SHP77 treated with DMSO at 0.1 percent for 48 hours (cell line): ENCODE results near the gene NFS1.
"Not testable (repeated sequence)": the region's sequence is repeated elsewhere in the genome, so short reads cannot be mapped to it uniquely, and the experiment has no call there.

Source experiments
- DNase-seq: peaks from one replicate; lab custom pipeline; 2025; lab: John Stamatoyannopoulos, UW

The NFS1 gene

GRCh38 chr20:35729836-35730582 lies 30.9 kb upstream of the NFS1 start:
- no peak for DNase-seq

DNA sequence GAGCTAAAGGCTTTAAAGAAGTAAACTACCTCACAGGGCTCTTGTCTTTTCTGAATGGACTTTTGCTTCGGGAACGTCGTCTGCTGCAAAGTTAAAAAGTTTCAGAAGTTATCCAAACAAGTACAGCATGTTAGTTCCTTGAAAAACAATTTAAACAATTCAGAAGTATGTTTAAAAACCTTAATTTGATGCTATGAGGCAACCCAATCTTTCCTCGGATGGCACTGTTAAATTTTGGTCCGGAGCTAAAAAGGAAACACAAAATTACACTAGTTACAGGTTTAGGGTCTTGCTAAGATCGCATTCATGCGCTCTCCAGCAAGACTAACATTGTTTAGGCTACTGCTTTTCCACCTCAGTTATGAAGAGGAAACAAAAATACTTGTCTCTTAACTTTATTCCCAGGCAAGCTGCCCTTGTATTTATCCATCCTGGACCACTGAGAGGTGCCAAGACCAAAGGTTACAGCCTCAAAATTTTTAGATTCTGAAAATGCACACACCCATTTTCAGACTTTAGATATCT lies 30.2 kb upstream of the NFS1 start:
- DNase-seq: no peak

DNA sequence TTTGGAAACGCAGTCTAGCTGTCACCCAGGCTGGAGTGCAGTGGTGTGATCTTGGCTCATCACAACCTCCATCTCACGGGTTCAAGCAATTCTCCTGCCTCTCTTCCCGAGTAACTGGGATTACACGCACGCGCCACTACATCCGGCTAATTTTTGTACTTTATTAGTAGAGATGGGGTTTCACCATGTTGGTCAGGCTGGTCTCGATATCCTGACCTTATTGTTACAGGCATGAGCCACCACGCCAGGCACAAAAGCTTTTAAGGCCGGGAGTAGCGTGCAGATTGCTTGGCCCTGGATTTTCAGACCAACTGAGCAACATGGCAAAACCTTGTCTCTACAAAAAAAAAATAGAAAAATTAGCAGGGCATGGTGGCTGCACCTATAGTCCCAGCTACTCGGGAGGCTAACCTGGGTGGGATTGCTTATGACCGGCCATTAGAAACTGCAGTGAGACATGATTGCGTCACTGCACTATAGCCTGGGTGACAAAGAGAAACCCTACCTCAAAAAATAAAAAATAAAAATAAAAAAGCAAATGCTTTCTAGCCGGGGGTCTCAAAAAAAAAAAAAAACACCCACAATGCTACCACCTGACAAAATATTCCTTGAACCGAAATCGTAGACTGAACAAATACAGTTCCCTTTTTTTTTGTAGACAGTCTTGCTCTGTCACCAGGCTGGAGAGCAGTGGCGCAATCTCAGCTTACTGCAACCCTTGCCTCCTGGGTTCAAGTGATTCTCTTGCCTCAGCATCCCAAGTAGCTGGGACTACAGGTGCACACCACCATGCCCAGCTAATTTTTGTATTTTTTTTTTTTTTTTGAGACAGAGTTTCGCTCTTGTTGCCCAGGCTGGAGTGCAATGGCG lies 27.9 kb upstream of the NFS1 start:
- no peak for DNase-seq

DNA sequence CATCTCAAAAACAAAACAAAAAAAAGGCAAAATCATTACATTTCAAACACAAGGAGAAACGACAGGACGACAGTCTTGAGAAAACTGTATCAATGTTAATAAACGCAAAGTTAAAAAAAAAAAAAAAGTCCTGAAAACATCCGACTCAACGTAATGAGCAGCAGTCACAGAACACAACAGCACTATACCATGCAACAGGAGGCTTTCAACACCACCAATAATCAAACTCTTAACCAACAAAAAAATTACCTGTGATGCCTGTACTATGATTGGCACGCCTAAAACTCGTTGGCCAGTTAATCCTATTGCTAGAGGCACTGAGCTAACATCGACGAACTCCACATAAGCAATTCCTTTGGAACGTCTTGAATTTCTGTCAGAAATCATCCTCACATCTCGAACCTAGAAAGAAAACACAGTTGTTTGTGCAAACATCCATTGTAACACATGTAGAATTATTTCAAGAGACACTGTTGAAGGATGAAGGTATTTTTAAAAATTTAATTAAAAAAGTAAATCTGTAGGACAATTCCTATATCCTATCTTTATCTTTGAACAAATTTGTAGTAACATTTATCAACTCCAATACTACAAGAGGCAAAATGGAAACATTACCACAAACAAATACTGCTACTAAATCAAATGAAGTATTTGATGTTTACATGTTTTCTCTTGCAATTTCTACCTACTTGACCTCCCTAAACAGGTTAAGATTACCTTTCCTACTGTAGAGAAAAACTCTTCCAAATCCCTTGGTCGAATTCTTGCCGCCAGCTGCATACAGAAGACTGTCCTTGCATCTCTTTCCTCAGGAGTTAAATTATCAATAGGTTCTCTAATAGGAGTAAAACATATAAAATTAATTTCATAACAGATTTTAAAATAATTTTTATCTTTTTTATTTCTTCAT lies 25.4 kb upstream of the NFS1 start:
- no peak for DNase-seq

GRCh38 chr20:35723652-35724320 lies 24.6 kb upstream of the NFS1 start:
- not testable (repeated sequence) for DNase-seq

DNA sequence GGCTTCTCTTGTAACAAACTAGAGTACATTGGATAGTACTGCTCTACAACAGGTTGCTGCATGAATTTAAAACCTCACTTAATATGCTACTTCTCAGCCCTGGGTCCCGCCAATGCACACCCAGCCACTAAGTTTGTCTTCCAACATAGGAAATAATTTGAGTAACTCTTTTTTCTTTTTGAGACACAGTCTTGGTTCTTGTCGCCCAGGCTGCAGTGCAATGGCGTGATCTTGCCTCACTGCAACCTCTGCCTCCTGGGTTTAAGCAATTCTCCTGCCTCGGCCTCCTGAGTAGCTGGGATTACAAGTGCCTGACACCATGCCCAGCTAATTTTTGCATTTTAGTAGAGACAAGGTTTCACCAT lies 24.1 kb upstream of the NFS1 start:
- not testable (repeated sequence) for DNase-seq

DNA sequence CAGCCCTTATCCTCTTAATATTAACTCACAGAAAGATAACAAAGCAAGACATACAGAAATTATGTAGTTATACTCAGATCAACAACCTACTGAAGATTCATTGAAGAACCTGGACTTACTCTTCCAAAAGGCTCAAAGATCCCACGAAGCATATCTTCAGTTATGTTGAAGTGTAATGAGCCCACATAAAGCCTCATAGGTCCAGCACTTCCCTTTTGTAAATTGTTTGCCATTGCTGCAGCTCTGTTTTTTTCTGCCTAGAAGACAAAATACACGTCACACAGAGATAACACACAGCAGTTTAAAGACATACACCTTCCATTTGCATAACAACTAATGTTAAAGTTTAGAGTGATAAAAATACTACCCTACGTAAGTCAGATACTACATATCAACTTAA lies 22.5 kb upstream of the NFS1 start:
- DNase-seq: no peak

- DNase-seq: no peak
These were observed 22.1 kb upstream of the NFS1 start for GRCh38 chr20:35721219-35721618.

- DNase-seq: no peak
These were observed 21.3 kb upstream of the NFS1 start for GRCh38 chr20:35720165-35721123.

GRCh38 chr20:35719717-35720116 lies 20.6 kb upstream of the NFS1 start:
- no peak for DNase-seq

GRCh38 chr20:35718972-35719635 lies 20.0 kb upstream of the NFS1 start:
- no peak for DNase-seq

GRCh38 chr20:35718321-35718720 lies 19.2 kb upstream of the NFS1 start:
- DNase-seq: not testable (repeated sequence)

- DNase-seq: no peak
These were observed 17.2 kb upstream of the NFS1 start for GRCh38 chr20:35716330-35716729.

DNA sequence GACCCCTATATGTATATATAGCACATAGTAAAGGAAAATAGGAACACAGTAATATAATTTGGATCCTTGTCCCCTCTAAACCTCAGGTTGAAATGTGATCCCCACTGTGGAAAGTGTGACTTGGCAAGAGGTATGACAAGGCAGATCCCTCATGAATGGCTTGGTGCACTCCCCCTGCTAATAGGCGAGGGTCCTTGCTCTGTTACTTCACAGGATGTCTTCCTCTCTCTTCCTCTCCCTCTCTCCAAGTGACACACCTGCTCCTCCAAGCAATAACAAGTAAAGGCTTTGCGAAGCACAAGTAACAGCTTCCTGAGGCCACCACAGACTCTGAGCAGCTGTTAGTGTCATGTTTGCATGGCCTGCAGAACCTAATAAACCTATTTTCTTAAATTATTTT lies 16.5 kb upstream of the NFS1 start:
- DNase-seq: no peak

GRCh38 chr20:35714127-35714526 lies 15.0 kb upstream of the NFS1 start:
- DNase-seq: no peak

DNA sequence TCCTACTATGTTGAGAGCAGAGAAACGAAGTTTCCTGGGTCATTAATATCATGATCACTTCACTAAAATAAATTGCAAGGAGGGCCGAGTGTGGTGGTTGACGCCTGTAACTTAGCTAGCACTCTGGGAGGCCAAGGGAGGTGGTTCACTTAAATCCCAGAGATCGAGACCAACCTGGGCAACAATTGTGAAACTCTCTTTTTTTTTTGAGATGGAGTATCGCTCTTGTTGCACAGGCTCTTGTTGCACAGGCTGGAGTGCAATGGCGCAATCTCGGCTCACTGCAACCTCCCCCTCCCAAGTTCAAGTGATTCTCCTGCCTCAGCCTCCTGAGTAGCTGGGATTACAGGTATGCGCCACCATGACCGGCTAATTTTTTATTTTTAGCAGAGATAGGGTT lies 14.0 kb upstream of the NFS1 start:
- not testable (repeated sequence) for DNase-seq

GRCh38 chr20:35711588-35712209 lies 12.5 kb upstream of the NFS1 start:
- no peak for DNase-seq

DNA sequence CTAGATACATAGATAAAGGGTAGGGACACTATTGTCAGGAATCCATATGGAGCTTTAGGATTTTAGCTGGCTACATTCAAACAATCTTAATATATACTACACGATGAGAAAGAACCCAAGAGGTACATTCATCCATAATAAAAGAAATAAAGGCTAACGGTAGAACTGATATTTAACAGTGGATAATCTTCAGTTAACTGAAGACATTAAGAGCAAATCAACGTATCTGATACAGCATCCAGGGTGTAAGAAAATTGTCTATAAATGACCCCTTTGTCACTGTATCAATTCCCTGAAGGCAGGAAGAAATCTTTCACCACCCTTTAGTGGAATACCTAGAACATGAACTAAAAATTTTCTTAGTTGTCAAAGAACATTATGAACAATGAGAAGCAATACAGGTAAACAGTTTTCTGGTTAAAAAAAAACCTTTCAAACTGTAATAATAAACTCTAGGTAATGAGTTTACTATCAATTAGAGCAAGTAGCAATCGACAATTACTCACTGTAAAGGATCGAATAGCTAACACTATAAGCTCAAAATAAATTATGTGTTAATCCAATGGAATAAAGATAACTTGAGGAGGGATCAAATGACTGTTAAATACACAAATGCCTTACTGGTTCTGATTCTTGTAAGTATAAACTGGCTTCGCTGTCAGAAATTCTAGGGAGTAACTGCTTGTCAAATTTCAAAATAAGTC lies 11.9 kb upstream of the NFS1 start:
- DNase-seq: no peak

- no peak for DNase-seq
These were observed 10.9 kb upstream of the NFS1 start for GRCh38 chr20:35710039-35710438.
